Breast epithelium (tissue), 3 donors: ENCODE data around the gene ZNF772.
"Not testable (repeated sequence)": the region's sequence is repeated elsewhere in the genome, so short reads cannot be mapped to it uniquely, and the experiment has no call there.

Source experiments
- POLR2AphosphoS5 ChIP-seq, 3 donors: sonication (generic); formaldehyde crosslinking; IDR thresholded peaks; one replicate each; pipeline ENCODE4 v1.6.1; 2017; ENCODE audit warnings: antibody characterized with exemption in 3 of 3
- TF ChIP-seq, protein P1 (sequence below), 3 donors: fragments of 450-650 bp; IDR thresholded peaks; one replicate each; pipeline ENCODE4 v1.5.1; 2016 to 2017; ENCODE audit warnings: antibody characterized with exemption in 3 of 3, mild to moderate bottlenecking in 3 of 3, moderate library complexity in 3 of 3

DNA sequence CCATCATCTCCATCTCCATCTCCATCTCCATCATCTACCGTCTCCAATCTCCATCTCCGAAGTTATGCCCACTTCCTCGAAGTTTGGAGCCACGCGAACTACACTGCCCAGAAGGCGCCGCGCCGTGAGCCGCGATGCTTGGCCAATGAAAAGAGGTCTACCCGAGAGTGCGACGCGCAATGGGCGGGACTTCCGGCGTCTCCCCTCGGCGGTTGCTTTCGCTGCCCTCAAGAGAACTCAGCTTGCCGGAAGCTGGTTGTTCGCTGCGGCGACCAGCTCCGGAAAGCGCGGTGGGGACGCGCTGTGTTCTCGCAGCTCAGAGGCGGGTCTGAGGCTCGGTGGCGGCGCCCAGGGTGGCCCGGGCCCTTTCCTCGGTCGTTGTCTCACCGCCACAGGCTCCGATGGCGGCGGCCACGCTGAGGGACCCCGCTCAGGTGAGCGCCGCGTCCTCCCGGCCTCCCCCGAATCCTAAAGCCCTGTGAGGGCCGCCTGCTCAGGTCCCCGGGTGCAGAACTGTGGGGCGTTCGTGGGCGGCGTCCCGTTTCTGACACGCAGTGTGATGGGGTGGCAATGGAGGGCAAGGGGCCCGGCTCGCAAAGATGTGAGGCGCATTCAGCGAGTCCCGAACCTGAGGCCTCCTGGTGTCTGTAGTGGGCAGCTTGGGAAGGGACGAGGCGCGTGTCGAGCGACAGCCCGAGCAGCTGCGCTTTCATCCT is 22.5 kb upstream of the ZNF772 start, which contains the start of gene ZNF773:
- TF ChIP-seq, protein P1, sequence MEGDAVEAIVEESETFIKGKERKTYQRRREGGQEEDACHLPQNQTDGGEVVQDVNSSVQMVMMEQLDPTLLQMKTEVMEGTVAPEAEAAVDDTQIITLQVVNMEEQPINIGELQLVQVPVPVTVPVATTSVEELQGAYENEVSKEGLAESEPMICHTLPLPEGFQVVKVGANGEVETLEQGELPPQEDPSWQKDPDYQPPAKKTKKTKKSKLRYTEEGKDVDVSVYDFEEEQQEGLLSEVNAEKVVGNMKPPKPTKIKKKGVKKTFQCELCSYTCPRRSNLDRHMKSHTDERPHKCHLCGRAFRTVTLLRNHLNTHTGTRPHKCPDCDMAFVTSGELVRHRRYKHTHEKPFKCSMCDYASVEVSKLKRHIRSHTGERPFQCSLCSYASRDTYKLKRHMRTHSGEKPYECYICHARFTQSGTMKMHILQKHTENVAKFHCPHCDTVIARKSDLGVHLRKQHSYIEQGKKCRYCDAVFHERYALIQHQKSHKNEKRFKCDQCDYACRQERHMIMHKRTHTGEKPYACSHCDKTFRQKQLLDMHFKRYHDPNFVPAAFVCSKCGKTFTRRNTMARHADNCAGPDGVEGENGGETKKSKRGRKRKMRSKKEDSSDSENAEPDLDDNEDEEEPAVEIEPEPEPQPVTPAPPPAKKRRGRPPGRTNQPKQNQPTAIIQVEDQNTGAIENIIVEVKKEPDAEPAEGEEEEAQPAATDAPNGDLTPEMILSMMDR (IDR thresholded peaks at IDR 0.05), result not testable (repeated sequence)
- TF ChIP-seq POLR2AphosphoS5 (IDR thresholded peaks at IDR 0.05), result peak in 2 of 3 donors; percentile 46 to 87
